Measurements from ENCODE around the gene KCNH3.

DNA sequence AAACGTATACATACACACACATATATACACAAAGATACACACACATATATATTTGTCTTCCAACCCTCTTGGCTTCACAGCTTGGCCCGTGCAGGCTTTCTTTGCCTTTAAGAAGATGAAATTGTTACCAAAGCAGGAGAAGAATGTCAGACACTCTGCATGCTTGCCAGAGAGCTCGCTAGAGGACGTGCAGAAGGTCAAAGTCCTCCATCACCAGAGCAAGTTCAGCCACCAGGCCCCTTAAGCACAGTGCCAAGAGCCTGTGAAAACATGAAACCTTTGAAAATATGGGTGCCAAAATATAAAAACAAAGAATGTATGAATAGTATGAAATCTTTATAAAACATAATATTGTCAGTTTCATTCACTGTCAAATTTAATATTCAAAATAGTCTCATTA lies 44.0 kb downstream of the KCNH3 start:
- TF ChIP-seq, protein P1, sequence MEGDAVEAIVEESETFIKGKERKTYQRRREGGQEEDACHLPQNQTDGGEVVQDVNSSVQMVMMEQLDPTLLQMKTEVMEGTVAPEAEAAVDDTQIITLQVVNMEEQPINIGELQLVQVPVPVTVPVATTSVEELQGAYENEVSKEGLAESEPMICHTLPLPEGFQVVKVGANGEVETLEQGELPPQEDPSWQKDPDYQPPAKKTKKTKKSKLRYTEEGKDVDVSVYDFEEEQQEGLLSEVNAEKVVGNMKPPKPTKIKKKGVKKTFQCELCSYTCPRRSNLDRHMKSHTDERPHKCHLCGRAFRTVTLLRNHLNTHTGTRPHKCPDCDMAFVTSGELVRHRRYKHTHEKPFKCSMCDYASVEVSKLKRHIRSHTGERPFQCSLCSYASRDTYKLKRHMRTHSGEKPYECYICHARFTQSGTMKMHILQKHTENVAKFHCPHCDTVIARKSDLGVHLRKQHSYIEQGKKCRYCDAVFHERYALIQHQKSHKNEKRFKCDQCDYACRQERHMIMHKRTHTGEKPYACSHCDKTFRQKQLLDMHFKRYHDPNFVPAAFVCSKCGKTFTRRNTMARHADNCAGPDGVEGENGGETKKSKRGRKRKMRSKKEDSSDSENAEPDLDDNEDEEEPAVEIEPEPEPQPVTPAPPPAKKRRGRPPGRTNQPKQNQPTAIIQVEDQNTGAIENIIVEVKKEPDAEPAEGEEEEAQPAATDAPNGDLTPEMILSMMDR (IDR thresholded peaks at IDR 0.05), result no peak
- TF ChIP-seq EZH2 (IDR thresholded peaks at IDR 0.05), result no peak

Data from neural progenitor cell (in vitro differentiated cells).